K562 (cell line): ENCODE measurements around the gene EEF2K. TPM values are rescaled to one million over a fixed set of nuclear protein-coding genes. Genes with fewer than 3 reads are reported as not detected.

Experiments used
- BCOR ChIP-seq: fragments of 450-650 bp; IDR thresholded peaks from 2 replicates; pipeline ENCODE4 v1.6.1; 2016
- CAMTA2 ChIP-seq: fragments of 250-450 bp; sonication (Bioruptor Pico); conservative IDR thresholded peaks from 2 replicates; pipeline ENCODE4 v1.5.1; 2022
- CBFA2T3 ChIP-seq: fragments of 450-650 bp; IDR thresholded peaks from 2 replicates; pipeline ENCODE4 v1.6.1; 2017
- ETV5 ChIP-seq: sonication (generic); formaldehyde crosslinking; IDR thresholded peaks from 2 replicates; pipeline ENCODE4 v1.4.0; 2020; ENCODE audit warnings: low read depth, mild to moderate bottlenecking, missing genetic modification reagents
- GATA2 ChIP-seq: sonication (generic); formaldehyde crosslinking; IDR thresholded peaks from 2 replicates; pipeline ENCODE4 v1.4.0; 2020; ENCODE audit warnings: mild to moderate bottlenecking, missing genetic modification reagents
- GATAD2B ChIP-seq: fragments of 450-650 bp; IDR thresholded peaks from 2 replicates; pipeline ENCODE4 v1.6.1; 2017; ENCODE audit warnings: mild to moderate bottlenecking, borderline replicate concordance
- HSF4 ChIP-seq: fragments of 250-450 bp; sonication (Bioruptor Pico); IDR thresholded peaks from 2 replicates; pipeline ENCODE4 v2.1.2; 2022; ENCODE audit warnings: mild to moderate bottlenecking, moderate library complexity, borderline replicate concordance
- KDM1A ChIP-seq, 2 experiments: fragments of 450-650 bp; IDR thresholded peaks; 2 replicates each; pipeline ENCODE4 v1.6.1; 2016; ENCODE audit warnings: mild to moderate bottlenecking in 2 of 2
- KDM2B ChIP-seq: fragments of 250-450 bp; sonication (Bioruptor Pico); IDR thresholded peaks from 2 replicates; pipeline ENCODE4 v1.8.0; 2021; ENCODE audit warnings: mild to moderate bottlenecking, moderate library complexity
- KLF13 ChIP-seq: fragments of 450-650 bp; IDR thresholded peaks from 2 replicates; pipeline ENCODE4 v1.6.1; 2016; ENCODE audit warnings: missing genetic modification characterization, low read depth, mild to moderate bottlenecking, missing compliant biosample characterization, moderate library complexity, borderline replicate concordance
- MAFK ChIP-seq: IDR thresholded peaks from 2 replicates; pipeline ENCODE4 v1.6.1; 2011; ENCODE audit warnings: low read length, improper control_type of control experiment
- NCOA2 ChIP-seq, 2 experiments: fragments of 450-650 bp; IDR thresholded peaks; 2 replicates each; pipeline ENCODE4 v1.6.1; 2018; ENCODE audit warnings: mild to moderate bottlenecking in 2 of 2, moderate library complexity in 1 of 2; ENCODE audit not compliant: partially characterized antibody in 2 of 2
- NEUROD1 ChIP-seq: fragments of 150-350 bp; IDR thresholded peaks from 2 replicates; pipeline ENCODE4 v1.6.1; 2014; ENCODE audit warnings: borderline replicate concordance, low read length, low read depth; ENCODE audit not compliant: partially characterized antibody
- NRF1 ChIP-seq, 2 experiments: fragments of 450-650 bp; IDR thresholded peaks in 1 of 2; conservative IDR thresholded peaks in 1 of 2; 2 replicates each; pipeline ENCODE4 v1.6.1; 2014; ENCODE audit warnings: mild to moderate bottlenecking in 2 of 2
- TRIM24 ChIP-seq, 2 experiments: fragments of 450-650 bp; IDR thresholded peaks; 2 replicates each; pipeline ENCODE4 v1.6.1; 2016
- TRIM25 ChIP-seq: fragments of 450-650 bp; IDR thresholded peaks from 2 replicates; pipeline ENCODE4 v1.7.0; 2016; ENCODE audit warnings: borderline replicate concordance
- ZEB2 ChIP-seq: fragments of 450-650 bp; IDR thresholded peaks from 2 replicates; pipeline ENCODE4 v1.6.1; 2016
- ZNF133 ChIP-seq: fragments of 250-450 bp; sonication (Bioruptor Pico); IDR thresholded peaks from 2 replicates; pipeline ENCODE4 v1.4.0; 2020; ENCODE audit warnings: mild to moderate bottlenecking
- ZNF175 ChIP-seq: fragments of 200-800 bp; sonication (Bioruptor generic); IDR thresholded peaks from 2 replicates; pipeline ENCODE4 v1.6.1; 2016; ENCODE audit warnings: low read depth, mild to moderate bottlenecking, missing genetic modification characterization, missing compliant biosample characterization
- ZNF311 ChIP-seq: fragments of 250-450 bp; sonication (Bioruptor Pico); IDR thresholded peaks from 2 replicates; pipeline ENCODE4 v1.4.0; 2020; ENCODE audit warnings: mild to moderate bottlenecking, moderate library complexity
- ZNF584 ChIP-seq: fragments of 200-800 bp; sonication (Bioruptor generic); IDR thresholded peaks from 2 replicates; pipeline ENCODE4 v1.6.1; 2016; ENCODE audit warnings: low read depth, mild to moderate bottlenecking, missing genetic modification characterization, missing compliant biosample characterization
- ZSCAN29 ChIP-seq: fragments of 450-650 bp; IDR thresholded peaks from 2 replicates; pipeline ENCODE4 v1.6.1; 2017
- polyA plus RNA-seq, 8 experiments: library from polyadenylated mRNA; depleted of rRNA in 4 of 8; stranded (reverse) in 5 of 8; unstranded in 3 of 8; fragments of >200 nt; fragmentation: Nextera tagmentation in 2 of 8; fragmentation: Illumina TruSeq in 1 of 8; extraction: Ambion mirVana in 2 of 8; extraction: Trizol in 1 of 8; gene quantifications; 2 replicates each; pipeline versions ENCODE4 v1.2.1 to v1.2.3, GENCODE V29; 2011 to 2014; ENCODE audit warnings: inconsistent platforms in 1 of 8, missing spikeins in 1 of 8
- total RNA-seq, 7 experiments: library from RNA; depleted of rRNA in 6 of 7; stranded (reverse); fragments of >200 nt in 6 of 7; fragmentation: Illumina TruSeq in 2 of 7; extraction: Trizol in 2 of 7; gene quantifications; 2 replicates each; pipeline versions ENCODE4 v1.2.1 to v1.2.3, GENCODE V29; 2011 to 2021; ENCODE audit warnings: low replicate concordance in 1 of 7
- TF ChIP-seq, protein P1 (sequence below): fragments of 450-650 bp; IDR thresholded peaks from 2 replicates; pipeline ENCODE4 v1.6.1; 2016; ENCODE audit warnings: missing biosample characterization, missing genetic modification characterization
- TF ChIP-seq, protein P2 (sequence below), 2 experiments: fragments of 250-450 bp in 1 of 2; fragments of 450-650 bp in 1 of 2; sonication (Bioruptor Pico) in 1 of 2; IDR thresholded peaks; 2 replicates each; pipeline versions ENCODE4 v1.6.1 to v1.8.0; 2016 to 2021; ENCODE audit warnings: mild to moderate bottlenecking in 2 of 2, moderate library complexity in 2 of 2, missing compliant biosample characterization in 1 of 2, missing genetic modification characterization in 1 of 2
- TF ChIP-seq, protein P3 (sequence below): IDR thresholded peaks from 2 replicates; pipeline ENCODE4 v1.6.1; 2012; ENCODE audit warnings: low read depth, low read length, improper control_type of control experiment, borderline replicate concordance

The EEF2K gene
- total and polyA plus RNA-seq, 9 of the 15 experiments (the other 6 are each of a cell fraction or from before 2014, with no cell fraction given) = 3.0 to 35.2 (median 12.2) TPM

DNA sequence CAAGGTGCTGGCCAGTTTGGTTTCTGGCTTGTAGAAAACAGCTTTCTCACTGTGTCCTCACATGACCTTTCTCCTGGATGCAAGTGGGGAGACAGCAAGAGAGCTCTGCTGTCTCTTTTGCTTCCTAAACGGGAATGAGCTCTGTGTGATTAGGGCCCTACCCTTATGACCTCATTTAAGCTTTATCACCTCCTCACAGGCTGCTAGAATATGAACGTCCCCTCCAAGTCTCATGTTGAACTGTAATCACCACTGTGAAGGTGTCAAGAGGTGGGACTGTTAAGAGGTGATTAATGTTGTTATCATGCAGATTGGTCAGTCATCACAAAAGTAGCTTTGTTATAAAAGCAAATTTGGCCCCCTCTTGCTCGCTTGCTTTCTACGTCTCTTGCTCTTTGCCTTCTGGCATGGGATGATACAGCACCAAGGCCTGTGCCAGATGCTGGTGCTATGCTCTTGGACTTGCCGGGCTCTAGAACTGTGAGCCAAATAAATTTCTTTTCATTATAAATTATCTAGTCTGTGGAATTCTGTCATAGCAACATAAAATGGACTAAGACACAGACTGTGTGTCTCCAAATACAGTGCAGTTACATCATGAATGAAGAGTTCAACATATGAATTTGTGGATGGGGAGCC lies 76.3 kb downstream of the EEF2K start (continued):
- TF ChIP-seq, protein P1, sequence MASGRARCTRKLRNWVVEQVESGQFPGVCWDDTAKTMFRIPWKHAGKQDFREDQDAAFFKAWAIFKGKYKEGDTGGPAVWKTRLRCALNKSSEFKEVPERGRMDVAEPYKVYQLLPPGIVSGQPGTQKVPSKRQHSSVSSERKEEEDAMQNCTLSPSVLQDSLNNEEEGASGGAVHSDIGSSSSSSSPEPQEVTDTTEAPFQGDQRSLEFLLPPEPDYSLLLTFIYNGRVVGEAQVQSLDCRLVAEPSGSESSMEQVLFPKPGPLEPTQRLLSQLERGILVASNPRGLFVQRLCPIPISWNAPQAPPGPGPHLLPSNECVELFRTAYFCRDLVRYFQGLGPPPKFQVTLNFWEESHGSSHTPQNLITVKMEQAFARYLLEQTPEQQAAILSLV (tag) = 0 out of 2 replicates have a peak, but pooled peaks have one; percentile 54
- TF ChIP-seq ZNF175 = peak; percentile 66; the same call in 1 of the 2 replicates
- TF ChIP-seq KDM1A (IDR thresholded peaks at IDR 0.05) = peak; percentile 93 to 94
- TF ChIP-seq TRIM25 = no peak
- TF ChIP-seq ZSCAN29 = no peak
- TF ChIP-seq KLF13 (tag) = 0 out of 2 replicates have a peak, but pooled peaks have one; percentile 35
- no peak for TF ChIP-seq KDM2B (CRISPR knock-in tag)
- TF ChIP-seq NCOA2 (IDR thresholded peaks at IDR 0.05; ENCODE audit: partially characterized antibody in 2 of 2) = peak; percentile 64 to 81
- TF ChIP-seq ZEB2 = peak; percentile 93
- no peak for TF ChIP-seq NRF1 (conservative IDR thresholded peaks at IDR 0.05 in 1 of 2, IDR thresholded peaks at IDR 0.05 in 1 of 2)
- TF ChIP-seq ZNF133 (CRISPR knock-in tag) = no peak
- peak; percentile 58; the same call in 1 of the 2 replicates for TF ChIP-seq ETV5 (CRISPR knock-in tag)
- peak; percentile 15; the same call in 1 of the 2 replicates for TF ChIP-seq MAFK
- TF ChIP-seq ZNF311 (CRISPR knock-in tag) = no peak
- TF ChIP-seq HSF4 = 0 out of 2 replicates have a peak, but pooled peaks have one; percentile 44
- peak; percentile 77 for TF ChIP-seq GATA2 (CRISPR knock-in tag)
- TF ChIP-seq CBFA2T3 = peak; percentile 99
- peak; percentile 54; the same call in 1 of the 2 replicates for TF ChIP-seq BCOR
- 0 out of 2 replicates have a peak, but pooled peaks have one; percentile 30 for TF ChIP-seq ZNF584 (CRISPR knock-in tag)
- TF ChIP-seq CAMTA2 (CRISPR knock-in tag) = no peak
- TF ChIP-seq, protein P2, sequence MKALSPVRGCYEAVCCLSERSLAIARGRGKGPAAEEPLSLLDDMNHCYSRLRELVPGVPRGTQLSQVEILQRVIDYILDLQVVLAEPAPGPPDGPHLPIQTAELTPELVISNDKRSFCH (CRISPR knock-in tag; IDR thresholded peaks at IDR 0.05) = no peak
- TF ChIP-seq, protein P2 (tag; IDR thresholded peaks at IDR 0.05) = peak; percentile 76
- TF ChIP-seq, protein P3, sequence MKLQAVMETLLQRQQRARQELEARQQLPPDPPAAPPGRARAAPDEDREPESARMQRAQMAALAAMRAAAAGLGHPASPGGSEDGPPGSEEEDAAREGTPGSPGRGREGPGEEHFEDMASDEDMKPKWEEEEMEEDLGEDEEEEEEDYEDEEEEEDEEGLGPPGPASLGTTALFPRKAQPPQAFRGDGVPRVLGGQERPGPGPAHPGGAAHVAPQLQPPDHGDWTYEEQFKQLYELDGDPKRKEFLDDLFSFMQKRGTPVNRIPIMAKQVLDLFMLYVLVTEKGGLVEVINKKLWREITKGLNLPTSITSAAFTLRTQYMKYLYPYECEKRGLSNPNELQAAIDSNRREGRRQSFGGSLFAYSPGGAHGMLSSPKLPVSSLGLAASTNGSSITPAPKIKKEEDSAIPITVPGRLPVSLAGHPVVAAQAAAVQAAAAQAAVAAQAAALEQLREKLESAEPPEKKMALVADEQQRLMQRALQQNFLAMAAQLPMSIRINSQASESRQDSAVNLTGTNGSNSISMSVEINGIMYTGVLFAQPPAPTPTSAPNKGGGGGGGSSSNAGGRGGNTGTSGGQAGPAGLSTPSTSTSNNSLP = peak; percentile 91
- TF ChIP-seq NEUROD1 = peak; percentile 68
- TF ChIP-seq GATAD2B = peak; percentile 65; the same call in 1 of the 2 replicates
- TF ChIP-seq TRIM24 (IDR thresholded peaks at IDR 0.05) = peak; percentile 97 to 99
